Neural cell (in vitro differentiated cells): Measurements from ENCODE around the gene UACA.
"Not testable (repeated sequence)": the region's sequence is repeated elsewhere in the genome, so short reads cannot be mapped to it uniquely, and the experiment has no call there.

ENCODE experiments used
- TAF1 ChIP-seq: IDR thresholded peaks from 2 replicates; pipeline ENCODE4 v1.6.1; 2012; ENCODE audit warnings: low read depth
- TF ChIP-seq, protein P1 (sequence below): fragments of 450-650 bp; IDR thresholded peaks from 2 replicates; pipeline ENCODE4 v1.5.1; 2014; ENCODE audit warnings: antibody characterized with exemption, mild to moderate bottlenecking, moderate library complexity; ENCODE audit not compliant: poor library complexity, severe bottlenecking

- TF ChIP-seq, protein P1, sequence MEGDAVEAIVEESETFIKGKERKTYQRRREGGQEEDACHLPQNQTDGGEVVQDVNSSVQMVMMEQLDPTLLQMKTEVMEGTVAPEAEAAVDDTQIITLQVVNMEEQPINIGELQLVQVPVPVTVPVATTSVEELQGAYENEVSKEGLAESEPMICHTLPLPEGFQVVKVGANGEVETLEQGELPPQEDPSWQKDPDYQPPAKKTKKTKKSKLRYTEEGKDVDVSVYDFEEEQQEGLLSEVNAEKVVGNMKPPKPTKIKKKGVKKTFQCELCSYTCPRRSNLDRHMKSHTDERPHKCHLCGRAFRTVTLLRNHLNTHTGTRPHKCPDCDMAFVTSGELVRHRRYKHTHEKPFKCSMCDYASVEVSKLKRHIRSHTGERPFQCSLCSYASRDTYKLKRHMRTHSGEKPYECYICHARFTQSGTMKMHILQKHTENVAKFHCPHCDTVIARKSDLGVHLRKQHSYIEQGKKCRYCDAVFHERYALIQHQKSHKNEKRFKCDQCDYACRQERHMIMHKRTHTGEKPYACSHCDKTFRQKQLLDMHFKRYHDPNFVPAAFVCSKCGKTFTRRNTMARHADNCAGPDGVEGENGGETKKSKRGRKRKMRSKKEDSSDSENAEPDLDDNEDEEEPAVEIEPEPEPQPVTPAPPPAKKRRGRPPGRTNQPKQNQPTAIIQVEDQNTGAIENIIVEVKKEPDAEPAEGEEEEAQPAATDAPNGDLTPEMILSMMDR, result not testable (repeated sequence)
- not testable (repeated sequence) for TF ChIP-seq TAF1
These were observed 41.0 kb upstream of the UACA start for GRCh38 chr15:70804388-70804787.
